HG03060 (cell line): ENCODE data around the gene ADAP2.

Experiments
- ATAC-seq: cut with Tn5 transposase; IDR thresholded peaks from one replicate; pipeline ENCODE4 v1.9.1; 2021; ENCODE audit warnings: low read depth, moderate number of reproducible peaks; ENCODE audit not compliant: unreplicated experiment

ADAP2 gene

DNA sequence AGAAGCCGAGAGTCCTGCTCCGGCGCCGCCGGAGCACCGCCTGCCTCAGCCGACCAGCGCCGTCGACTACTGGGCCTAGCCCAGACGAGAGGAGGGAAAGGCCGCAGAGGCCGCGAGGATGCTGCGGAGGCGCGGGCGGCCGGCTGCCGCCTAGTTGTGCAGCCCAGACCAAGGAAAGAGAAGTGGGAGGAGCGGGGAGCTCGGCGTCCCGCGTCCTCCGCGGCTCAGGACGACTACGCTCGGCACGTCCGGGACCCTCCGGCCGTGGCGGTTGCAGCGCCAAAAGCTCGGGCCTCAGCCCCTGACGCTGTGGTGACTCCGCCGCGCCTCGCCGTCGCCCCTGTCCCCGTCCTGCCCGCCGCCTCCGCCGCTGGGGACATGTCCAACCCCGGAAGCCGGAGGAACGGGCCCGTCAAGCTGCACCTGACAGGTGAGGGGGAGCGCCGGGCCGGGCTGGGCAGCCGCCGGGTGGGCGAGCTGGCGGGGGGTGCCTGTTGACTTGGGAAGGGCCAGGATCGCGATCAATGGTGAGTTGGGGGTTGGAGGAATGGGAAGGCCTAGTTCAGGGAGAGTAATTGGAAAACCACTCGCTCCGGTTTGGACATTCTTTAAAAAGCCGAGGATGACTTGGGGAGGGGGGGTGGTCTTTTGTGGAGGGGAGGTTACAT is 86.8 kb downstream of the ADAP2 start:
- no peak for ATAC-seq
